ENCODE results near the gene NEMP2.

NEMP2 gene

DNA sequence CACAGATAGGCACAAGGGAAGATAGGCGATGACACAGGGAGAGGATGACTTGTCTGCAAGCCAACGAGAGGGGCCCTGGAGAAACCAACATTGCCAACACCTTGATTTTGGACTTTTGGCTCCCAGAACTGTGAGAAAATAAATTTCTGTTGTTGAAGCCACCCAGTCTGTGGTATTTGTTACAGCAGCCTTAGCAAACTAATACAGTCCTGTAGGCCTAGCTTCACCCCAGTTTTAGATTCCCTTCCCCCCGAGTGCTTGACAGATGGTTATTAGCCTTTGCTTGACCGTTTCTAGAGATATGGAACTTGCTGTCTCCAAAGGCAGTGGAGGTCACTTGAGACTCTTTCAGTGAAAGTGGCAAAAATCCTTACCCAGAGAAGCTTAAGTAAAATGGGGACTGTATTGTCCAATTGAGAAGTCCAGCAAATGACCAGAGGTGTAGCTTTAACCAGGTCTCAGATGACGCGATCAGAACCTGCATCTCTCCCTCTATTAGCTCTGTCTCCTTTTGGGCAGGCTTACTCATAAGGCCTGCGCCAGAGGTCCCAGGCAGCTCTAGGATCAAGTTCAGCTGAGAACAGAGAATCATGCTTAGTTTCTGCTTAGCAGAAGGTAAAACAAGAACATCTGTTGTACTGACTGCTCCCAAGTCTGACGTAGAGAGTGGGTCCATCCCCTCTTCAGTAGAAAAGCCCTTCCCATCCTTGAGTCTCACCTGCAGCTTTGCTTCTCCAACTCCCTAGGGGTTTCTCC, 76.0 kb downstream of the NEMP2 start:
- no peak for DNase-seq (ENCODE audit: low spot score)
- no peak overlapping the region for H3K4me3 ChIP-seq (ENCODE audit: severe bottlenecking)
- no peak for ATAC-seq (ENCODE audit: low read depth)
- H3K9me3 ChIP-seq (ENCODE audit: severe bottlenecking), result no peaks in the 10 kb centered on the region
- no peaks in the 10 kb centered on the region for H3K36me3 ChIP-seq (ENCODE audit: low read depth)
- H3K27ac ChIP-seq (ENCODE audit: poor library complexity, severe bottlenecking), result no peak overlapping the region
- no peaks in the 10 kb centered on the region for H3K4me1 ChIP-seq (ENCODE audit: insufficient read depth, poor library complexity, severe bottlenecking)
- TF ChIP-seq, protein P1, sequence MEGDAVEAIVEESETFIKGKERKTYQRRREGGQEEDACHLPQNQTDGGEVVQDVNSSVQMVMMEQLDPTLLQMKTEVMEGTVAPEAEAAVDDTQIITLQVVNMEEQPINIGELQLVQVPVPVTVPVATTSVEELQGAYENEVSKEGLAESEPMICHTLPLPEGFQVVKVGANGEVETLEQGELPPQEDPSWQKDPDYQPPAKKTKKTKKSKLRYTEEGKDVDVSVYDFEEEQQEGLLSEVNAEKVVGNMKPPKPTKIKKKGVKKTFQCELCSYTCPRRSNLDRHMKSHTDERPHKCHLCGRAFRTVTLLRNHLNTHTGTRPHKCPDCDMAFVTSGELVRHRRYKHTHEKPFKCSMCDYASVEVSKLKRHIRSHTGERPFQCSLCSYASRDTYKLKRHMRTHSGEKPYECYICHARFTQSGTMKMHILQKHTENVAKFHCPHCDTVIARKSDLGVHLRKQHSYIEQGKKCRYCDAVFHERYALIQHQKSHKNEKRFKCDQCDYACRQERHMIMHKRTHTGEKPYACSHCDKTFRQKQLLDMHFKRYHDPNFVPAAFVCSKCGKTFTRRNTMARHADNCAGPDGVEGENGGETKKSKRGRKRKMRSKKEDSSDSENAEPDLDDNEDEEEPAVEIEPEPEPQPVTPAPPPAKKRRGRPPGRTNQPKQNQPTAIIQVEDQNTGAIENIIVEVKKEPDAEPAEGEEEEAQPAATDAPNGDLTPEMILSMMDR (IDR thresholded peaks at IDR 0.05; ENCODE audit: poor library complexity, severe bottlenecking), result no peak
- H3K27me3 ChIP-seq (ENCODE audit: insufficient read depth, poor library complexity, severe bottlenecking), result no peaks in the 10 kb centered on the region

DNA sequence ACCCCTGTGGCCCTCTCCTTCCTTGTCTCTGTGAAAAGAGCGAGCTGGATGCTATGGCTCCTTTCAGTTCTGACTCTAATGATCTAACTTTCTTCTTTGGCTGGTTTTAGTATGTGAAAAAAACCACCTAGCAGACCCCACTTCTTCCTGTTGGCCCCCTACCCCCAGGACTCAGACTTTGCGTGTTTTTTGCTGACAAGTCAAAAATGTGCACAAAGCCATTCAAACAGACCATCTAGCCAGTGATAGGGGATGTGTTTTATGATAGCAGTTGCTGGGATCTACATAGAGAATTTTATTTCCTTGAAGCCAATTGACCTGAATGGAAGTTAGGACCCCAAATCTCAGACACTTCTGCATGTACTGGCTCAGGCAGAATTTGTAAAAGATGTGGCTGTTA, 77.3 kb downstream of the NEMP2 start:
- Histone ChIP-seq H3K4me3 (ENCODE audit: severe bottlenecking) (no peak overlapping the region), H3K9me3 (ENCODE audit: severe bottlenecking) (no peaks in the 10 kb centered on the region), H3K27me3 (ENCODE audit: insufficient read depth, poor library complexity, severe bottlenecking) (no peaks in the 10 kb centered on the region), H3K4me1 (ENCODE audit: insufficient read depth, poor library complexity, severe bottlenecking) (no peaks in the 10 kb centered on the region), H3K27ac (ENCODE audit: poor library complexity, severe bottlenecking) (no peak overlapping the region), H3K36me3 (ENCODE audit: low read depth) (no peaks in the 10 kb centered on the region)
- ATAC-seq (ENCODE audit: low read depth) (no peak), DNase-seq (ENCODE audit: low spot score) (no peak)
- TF ChIP-seq, protein P1 (IDR thresholded peaks at IDR 0.05; ENCODE audit: poor library complexity, severe bottlenecking), result no peak

DNA sequence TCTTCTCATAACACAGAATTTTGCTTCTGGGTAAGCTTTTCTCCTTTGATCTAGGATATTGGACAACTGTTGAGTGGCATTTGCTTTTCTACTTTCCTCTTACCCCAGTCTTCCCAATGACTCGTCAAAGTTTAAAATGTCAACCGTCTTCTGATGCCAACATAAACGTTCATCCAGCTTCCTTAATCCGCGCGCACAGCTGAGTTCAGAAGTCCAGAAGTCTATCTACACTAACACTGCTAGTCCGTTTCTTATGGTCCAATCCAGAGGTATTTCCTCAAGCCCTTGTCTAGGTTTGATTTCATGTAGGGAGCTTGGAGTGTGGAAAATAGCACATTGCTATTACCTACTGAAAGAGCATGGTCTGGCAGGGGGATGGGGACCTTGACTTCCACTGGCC, 77.7 kb downstream of the NEMP2 start:
- Histone ChIP-seq H3K4me1 (ENCODE audit: insufficient read depth, poor library complexity, severe bottlenecking) (peaks cover 4% of the 10 kb centered on the region), H3K9me3 (ENCODE audit: severe bottlenecking) (no peaks in the 10 kb centered on the region), H3K36me3 (ENCODE audit: low read depth) (no peaks in the 10 kb centered on the region), H3K27me3 (ENCODE audit: insufficient read depth, poor library complexity, severe bottlenecking) (no peaks in the 10 kb centered on the region), H3K27ac (ENCODE audit: poor library complexity, severe bottlenecking) (no peak overlapping the region), H3K4me3 (ENCODE audit: severe bottlenecking) (no peak overlapping the region)
- DNase-seq (ENCODE audit: low spot score) (no peak), ATAC-seq (ENCODE audit: low read depth) (no peak)
- TF ChIP-seq, protein P1 (IDR thresholded peaks at IDR 0.05; ENCODE audit: poor library complexity, severe bottlenecking), result no peak

DNA sequence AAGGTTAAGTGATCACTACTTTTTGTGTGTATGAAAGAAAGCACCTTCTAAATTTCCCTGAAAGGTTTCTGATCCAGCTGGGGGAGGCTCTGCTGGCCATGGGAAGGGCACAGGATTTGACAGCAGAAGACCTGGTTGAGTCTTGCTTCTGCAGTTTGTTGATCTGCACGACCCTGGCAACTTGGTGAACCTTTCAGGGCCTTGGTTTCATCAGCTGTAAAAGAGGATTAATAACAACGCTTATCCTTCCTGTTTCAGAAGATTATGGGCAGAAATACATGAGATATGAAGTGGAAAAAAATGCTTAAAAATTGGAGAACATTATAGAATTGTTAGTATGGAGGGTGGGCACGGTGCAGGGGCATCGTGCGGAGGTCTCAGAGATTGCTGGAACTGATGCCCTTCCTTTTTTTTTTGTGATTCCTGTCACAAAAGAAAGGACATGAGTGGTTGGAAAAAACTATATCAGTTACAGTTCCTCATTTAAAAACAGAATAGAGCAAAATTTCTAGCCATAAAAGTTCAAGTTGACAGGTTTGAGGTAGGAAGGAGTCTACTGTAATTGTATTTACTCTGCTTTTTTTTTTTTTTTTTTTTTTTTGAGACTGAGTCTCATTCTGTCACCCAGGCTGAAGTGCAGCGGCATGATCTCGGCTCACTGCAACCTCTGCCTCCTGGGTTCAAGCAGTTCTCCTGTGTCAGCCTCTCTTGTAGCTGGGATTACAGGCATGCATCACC, 79.0 kb downstream of the NEMP2 start:
- peaks cover 8% of the 10 kb centered on the region for H3K4me1 ChIP-seq (ENCODE audit: insufficient read depth, poor library complexity, severe bottlenecking)
- H3K9me3 ChIP-seq (ENCODE audit: severe bottlenecking), result no peaks in the 10 kb centered on the region
- no peak for DNase-seq (ENCODE audit: low spot score)
- no peak overlapping the region for H3K4me3 ChIP-seq (ENCODE audit: severe bottlenecking)
- H3K27ac ChIP-seq (ENCODE audit: poor library complexity, severe bottlenecking), result no peak overlapping the region
- no peaks in the 10 kb centered on the region for H3K36me3 ChIP-seq (ENCODE audit: low read depth)
- ATAC-seq (ENCODE audit: low read depth), result no peak
- H3K27me3 ChIP-seq (ENCODE audit: insufficient read depth, poor library complexity, severe bottlenecking), result no peaks in the 10 kb centered on the region
- TF ChIP-seq, protein P1 (IDR thresholded peaks at IDR 0.05; ENCODE audit: poor library complexity, severe bottlenecking), result no peak

DNA sequence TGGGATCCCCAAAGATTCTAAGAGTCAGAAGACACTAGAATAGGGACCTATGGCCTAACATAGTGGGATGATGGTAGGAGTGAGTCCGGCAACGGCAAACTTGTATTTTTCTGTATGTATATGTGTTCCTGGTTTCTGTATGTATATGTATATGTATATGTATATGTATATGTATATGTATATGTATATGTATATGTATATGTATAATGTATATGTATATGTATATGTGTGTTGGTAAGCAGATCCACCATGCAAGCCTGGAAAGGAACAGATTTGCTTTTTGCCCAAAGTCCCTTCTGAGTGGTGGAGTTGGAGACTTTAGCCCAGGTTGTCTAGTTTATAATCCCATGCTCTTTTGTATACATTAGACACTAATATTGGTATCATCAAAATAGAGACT, 79.7 kb downstream of the NEMP2 start:
- no peak overlapping the region for H3K4me3 ChIP-seq (ENCODE audit: severe bottlenecking)
- TF ChIP-seq, protein P1 (IDR thresholded peaks at IDR 0.05; ENCODE audit: poor library complexity, severe bottlenecking), result no peak
- no peak for ATAC-seq (ENCODE audit: low read depth)
- H3K9me3 ChIP-seq (ENCODE audit: severe bottlenecking), result no peaks in the 10 kb centered on the region
- no peaks in the 10 kb centered on the region for H3K27me3 ChIP-seq (ENCODE audit: insufficient read depth, poor library complexity, severe bottlenecking)
- H3K36me3 ChIP-seq (ENCODE audit: low read depth), result no peaks in the 10 kb centered on the region
- DNase-seq (ENCODE audit: low spot score), result no peak
- no peak overlapping the region for H3K27ac ChIP-seq (ENCODE audit: poor library complexity, severe bottlenecking)
- peaks cover 8% of the 10 kb centered on the region for H3K4me1 ChIP-seq (ENCODE audit: insufficient read depth, poor library complexity, severe bottlenecking)

Data from RWPE2 (cell line).